Endothelial cell of hepatic sinusoid (primary cell): ENCODE measurements around the gene FFAR1.

Experiments
- in situ Hi-C: cut with HindIII; loops from 2 replicates; pipeline ENCODE4 v1.10.0; 2017; ENCODE audit warnings: low sequenced_read_pairs

Gene FFAR1

GRCh38 chr19:35340431-35340830 lies 7.3 kb upstream of the FFAR1 start:
- in situ Hi-C loops: no loop called here

- in situ Hi-C loops: no loop called here
Observed at GRCh38 chr19:35341006-35341405, 6.7 kb upstream of the FFAR1 start.

GRCh38 chr19:35341565-35342225 lies 6.0 kb upstream of the FFAR1 start:
- in situ Hi-C loops: no loop called here

- in situ Hi-C loops: no loop called here
Observed at GRCh38 chr19:35342430-35342829, 5.3 kb upstream of the FFAR1 start.

GRCh38 chr19:35344511-35345031 lies 3.1 kb upstream of the FFAR1 start:
- in situ Hi-C loops: no loop called here

- in situ Hi-C loops: no loop called here
Observed at GRCh38 chr19:35345671-35346111, 2.0 kb upstream of the FFAR1 start.

GRCh38 chr19:35346193-35347052 lies 1.3 kb upstream of the FFAR1 start:
- in situ Hi-C loops: no loop called here

- in situ Hi-C loops: no loop called here
Observed at GRCh38 chr19:35347930-35348298, 212 bp downstream of the FFAR1 start.

GRCh38 chr19:35348911-35349611 lies 1.4 kb downstream of the FFAR1 start:
- in situ Hi-C loops: no loop called here

GRCh38 chr19:35349614-35350521 lies 2.2 kb downstream of the FFAR1 start:
- in situ Hi-C loops: loop anchor here (5.0 kb wide), 5 partner anchors 42 to 137 kb away; partner anchors contain the start of gene HAMP

- in situ Hi-C loops: loop anchor here (5.0 kb wide), 5 partner anchors 42 to 137 kb away; partner anchors contain the start of gene HAMP
Observed at GRCh38 chr19:35350591-35350990, 2.9 kb downstream of the FFAR1 start.

GRCh38 chr19:35351411-35352176 lies 3.9 kb downstream of the FFAR1 start:
- in situ Hi-C loops: loop anchor here (5.0 kb wide), 5 partner anchors 41 to 136 kb away; partner anchors contain the start of gene HAMP

GRCh38 chr19:35352177-35352447 lies 4.4 kb downstream of the FFAR1 start:
- in situ Hi-C loops: loop anchor here (5.0 kb wide), 5 partner anchors 40 to 135 kb away; partner anchors contain the start of gene HAMP

- in situ Hi-C loops: loop anchor here (5.0 kb wide), 5 partner anchors 40 to 135 kb away; partner anchors contain the start of gene HAMP
Observed at GRCh38 chr19:35352448-35353304, 5.0 kb downstream of the FFAR1 start.

GRCh38 chr19:35353635-35354034 lies 5.9 kb downstream of the FFAR1 start:
- in situ Hi-C loops: loop anchor here (5.0 kb wide), 5 partner anchors 39 to 134 kb away; partner anchors contain the start of gene HAMP

- in situ Hi-C loops: loop anchor here (5.0 kb wide), 5 partner anchors 37 to 132 kb away; partner anchors contain the start of gene HAMP
Observed at GRCh38 chr19:35354898-35355297, 7.2 kb downstream of the FFAR1 start.

- in situ Hi-C loops: no loop called here
Observed at GRCh38 chr19:35355791-35356460, 8.2 kb downstream of the FFAR1 start.
